ENCODE results near the gene HOGA1.
A peak's percentile ranks its signal among the peaks of the same experiment; 100 is the strongest.
"Not testable (repeated sequence)": the region's sequence is repeated elsewhere in the genome, so short reads cannot be mapped to it uniquely, and the experiment has no call there.

Gene HOGA1

DNA sequence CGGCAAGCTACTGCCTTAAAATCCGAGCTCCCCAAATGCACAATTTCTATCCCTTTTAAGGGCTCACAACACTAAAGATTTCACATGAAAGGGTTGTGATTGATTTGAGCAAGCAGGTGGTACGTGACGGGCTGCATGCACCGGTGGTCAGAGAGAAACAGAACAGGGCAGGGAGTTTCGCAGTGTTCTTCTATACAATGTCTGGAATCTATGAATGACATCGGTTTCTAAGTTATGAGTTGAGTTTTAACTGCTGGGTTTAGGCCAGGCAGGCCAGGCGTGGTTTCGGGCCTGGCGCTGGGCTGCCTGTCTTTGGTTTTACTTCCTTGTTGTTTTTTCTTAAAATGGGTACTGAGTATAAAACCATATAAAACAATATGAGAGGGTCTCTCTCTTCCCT lies 28.6 kb upstream of the HOGA1 start:
- not testable (repeated sequence) for DNase-seq

DNA sequence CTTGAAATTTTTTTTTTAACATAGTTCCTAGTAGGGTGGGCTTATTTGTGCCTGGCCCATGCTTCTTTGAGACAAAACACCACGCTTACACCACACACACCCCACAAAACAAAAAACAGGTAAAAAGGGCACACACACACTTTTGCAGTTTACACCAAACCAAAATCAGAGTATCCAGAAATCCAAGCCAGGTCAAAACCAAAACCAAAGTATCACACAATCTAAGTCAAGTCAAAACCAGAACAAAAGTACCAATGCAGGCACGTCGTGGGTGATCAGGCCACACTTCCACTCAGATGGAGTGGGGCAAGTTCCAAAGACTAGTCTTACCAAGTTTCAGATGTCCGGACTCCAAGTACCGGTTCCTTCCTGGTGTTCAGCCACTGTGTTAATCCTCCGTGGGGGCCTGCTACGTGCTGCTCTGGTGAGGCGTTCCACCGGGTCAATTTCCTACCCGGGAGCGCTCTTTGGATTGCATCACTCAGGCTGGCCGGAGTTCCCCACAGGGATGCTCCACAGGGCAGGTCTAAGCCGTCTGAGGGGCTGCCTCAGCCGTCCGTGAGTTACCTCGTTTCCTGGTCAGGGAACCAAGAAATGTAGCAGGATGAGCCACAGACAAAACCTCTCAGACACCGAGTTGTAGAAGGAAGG lies 23.3 kb upstream of the HOGA1 start:
- not testable (repeated sequence) for DNase-seq

DNA sequence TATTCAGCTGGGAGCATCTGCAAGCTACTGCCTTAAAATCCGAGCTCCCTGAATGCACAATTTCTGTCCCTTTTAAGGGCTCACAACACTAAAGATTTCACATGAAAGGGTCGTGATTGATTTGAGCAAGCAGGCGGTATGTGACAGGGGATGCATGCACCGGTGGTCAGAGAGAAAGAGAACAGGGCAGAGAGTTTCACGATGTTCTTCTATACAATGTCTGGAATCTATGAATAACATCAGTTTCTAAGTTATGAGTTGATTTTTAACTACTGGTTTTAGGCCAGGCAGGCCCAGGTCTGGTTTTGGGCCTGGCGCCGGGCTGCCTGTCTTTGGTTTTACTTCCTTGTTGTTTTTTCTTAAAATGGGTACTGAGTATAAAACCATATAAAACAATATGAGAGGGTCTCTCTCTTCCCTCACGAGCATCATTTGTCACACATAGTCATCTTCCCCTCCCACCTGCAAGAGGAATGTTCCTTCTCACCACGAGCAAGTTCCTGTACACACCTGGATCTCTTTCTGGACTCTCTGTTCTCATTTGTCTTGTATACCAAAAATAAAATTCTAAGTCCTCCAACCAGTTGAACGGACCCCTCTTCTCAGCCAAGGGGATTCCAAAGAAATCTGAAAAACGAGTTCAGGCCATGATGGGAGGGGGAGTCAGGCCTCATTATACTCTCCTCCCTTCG lies 22.7 kb upstream of the HOGA1 start:
- not testable (repeated sequence) for DNase-seq

DNA sequence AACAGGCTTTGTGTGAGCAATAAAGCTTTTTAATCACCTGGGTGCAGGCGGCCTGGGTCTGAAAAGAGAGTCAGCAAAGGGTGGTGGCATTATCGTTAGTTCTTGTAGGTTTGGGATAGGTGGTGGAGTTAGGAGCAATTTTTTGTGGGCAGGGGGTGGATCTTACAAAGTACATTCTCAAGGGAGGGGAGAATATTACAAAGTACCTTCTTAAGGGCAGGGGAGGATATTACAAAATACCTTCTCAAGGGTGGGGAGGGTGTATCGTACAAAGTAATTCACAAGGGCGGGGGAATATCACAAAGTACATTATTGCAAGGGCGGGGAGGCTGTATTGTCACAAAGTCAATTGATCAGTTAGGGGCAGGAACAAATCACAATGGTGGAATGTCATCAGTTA lies 21.9 kb upstream of the HOGA1 start:
- DNase-seq, result not testable (repeated sequence)

DNA sequence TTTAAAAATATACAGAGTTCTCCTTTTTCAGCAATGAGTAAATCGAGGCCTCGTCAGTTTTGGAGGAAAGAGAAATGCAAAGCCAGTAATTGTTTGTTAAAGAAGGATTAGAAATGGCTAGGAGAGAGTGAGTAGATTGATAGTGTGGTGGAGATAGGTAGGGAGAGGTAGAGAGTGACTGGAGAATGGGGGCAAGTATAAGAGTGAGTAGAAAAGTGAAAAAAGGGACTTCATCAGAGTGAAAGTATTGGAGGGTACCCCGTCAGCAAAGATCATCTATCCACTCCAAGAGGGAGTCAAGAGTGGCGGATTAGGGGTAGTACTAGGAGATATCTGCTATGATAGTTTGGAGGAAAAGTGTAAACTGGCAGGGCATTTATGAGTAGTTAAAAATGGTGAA lies 20.9 kb upstream of the HOGA1 start:
- DNase-seq, result no peak

DNA sequence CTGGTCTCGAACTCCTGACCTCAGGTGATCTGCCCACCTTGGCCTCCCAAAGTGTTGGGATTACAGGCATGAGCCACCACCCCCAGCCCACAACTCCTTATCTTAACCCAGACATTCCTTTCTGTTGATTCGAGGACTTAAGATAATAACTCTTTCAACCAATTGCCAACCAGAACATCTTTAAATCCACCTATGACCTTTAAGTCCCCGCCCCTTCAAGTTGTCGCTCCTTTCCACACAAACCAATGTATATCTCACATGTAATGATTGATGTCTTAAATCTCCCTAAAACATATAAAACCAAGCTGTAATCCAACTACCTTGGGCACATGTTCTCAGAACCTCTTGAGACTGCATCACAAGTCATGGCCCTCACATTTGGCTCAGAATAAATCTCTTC lies 19.4 kb upstream of the HOGA1 start:
- DNase-seq, result no peak

DNA sequence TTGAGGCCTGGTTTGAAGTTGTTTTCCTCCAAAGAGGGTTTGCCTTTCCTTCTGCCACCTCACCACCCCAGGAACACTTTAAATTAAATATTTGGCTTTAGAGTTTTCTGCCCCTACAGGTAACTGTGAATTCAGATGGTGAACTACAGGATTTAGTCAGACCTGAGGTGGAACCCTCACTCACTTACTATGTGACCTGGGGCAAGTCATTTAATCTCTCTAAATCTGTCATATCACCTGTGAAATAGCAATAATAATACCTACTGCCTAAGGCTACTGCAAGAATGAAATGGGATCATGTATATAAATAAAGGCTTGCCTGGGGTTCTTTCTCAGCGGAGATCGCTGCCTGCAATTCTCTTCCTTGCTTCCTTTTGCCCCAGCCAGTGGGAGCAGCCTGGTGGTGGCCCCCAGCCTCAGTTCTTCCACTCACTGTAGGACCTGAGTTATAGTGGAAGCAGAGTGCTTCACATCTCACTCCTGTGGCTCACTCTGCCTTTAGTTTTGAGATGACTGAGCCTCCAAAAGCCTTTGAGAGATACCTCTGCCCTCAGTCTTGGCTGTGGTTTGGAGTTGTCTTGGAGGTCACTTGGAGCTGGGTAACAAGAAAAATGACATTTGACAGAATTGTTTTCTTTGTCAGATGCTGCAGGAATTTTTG lies 17.7 kb upstream of the HOGA1 start:
- DNase-seq, result no peak

DNA sequence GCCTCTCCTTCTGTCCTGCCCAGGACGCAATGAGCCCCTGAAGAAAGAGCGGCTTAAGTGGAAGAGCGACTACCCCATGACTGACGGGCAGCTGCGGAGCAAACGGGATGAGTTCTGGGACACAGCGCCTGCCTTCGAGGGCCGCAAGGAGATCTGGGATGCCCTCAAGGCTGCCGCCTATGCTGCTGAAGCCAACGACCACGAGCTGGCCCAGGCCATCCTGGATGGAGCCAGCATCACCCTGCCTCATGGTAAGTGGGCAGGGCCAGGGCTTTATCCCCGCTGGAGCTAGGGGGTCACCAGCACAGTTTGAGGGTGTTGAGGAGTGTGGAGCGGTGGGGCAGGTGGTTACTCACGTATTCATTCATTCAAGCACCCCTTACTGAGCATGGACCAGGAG lies 16.3 kb upstream of the HOGA1 start:
- no peak for DNase-seq

DNA sequence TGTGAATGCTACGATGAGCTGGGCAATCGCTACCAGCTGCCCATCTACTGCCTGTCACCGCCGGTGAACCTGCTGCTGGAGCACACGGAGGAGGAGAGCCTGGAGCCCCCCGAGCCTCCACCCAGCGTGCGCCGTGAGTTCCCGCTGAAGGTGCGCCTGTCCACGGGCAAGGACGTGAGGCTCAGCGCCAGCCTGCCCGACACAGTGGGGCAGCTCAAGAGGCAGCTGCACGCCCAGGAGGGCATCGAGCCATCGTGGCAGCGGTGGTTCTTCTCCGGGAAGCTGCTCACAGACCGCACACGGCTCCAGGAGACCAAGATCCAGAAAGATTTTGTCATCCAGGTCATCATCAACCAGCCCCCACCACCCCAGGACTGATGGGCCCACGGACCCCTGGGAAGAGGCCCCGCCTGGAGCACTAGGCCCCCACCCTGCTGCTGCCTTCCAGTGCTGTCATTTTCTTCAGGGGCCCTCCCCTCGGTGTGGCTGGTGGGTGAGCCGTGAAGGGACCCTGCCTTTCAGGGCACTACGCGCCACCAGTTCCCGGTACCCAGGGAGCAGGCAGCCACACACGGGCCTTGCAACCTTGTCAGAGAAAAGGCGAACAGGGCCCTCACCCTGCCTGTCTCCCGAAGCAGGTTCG lies 13.9 kb upstream of the HOGA1 start:
- DNase-seq, result no peak

DNA sequence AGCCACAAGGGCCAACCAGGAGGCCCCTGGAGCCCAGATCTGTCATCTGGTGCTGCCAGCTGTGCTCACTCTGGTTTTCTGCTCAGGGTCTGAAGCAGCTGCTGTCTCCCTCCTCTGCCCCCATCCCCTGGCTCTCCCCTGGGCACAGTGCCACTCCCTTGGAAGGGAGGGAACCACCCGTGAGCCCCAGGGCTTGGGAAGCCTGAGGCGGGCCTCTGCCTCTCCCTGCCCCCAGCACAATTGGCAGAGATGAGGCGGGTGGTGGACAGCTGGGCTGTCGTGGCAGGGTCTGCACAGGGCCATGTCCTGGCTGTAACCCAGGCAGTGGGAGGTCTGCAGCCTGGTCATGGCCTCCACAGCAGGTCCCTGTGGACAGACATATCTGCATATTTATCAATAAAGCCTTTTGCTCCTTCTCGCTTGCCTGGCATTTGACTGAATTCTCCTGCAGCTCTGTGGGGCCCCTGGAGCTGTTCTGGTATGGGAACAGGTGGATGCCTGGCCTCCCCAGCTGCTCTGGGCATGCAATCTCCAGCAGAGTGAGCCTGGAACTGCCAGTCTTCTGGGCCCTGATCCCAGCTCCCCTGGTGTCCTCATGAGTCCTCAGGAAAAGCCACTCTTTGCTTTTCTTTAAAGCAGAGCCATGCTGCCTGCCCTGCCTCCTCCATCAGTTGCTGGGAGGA lies 13.3 kb upstream of the HOGA1 start:
- no peak for DNase-seq

DNA sequence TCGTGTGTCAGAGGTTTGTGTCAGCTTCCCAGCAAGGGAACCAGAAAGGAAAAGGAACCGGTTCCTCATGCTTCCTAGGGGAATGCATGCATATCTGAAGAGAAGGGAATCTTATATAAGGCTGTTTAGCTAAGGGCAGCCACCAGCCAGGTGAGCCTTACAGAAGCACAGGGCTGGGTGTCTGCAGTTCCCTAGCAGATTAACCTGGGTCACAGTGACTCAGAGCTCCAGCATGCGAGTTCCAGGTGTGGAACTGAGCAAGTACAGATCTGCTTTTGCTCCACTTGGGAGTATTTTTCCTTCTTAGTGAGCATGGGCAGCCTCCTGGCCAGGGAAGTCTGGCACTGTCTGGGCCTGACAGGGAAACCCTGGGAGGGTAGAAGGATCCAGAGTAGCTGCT lies 12.6 kb upstream of the HOGA1 start:
- no peak for DNase-seq

DNA sequence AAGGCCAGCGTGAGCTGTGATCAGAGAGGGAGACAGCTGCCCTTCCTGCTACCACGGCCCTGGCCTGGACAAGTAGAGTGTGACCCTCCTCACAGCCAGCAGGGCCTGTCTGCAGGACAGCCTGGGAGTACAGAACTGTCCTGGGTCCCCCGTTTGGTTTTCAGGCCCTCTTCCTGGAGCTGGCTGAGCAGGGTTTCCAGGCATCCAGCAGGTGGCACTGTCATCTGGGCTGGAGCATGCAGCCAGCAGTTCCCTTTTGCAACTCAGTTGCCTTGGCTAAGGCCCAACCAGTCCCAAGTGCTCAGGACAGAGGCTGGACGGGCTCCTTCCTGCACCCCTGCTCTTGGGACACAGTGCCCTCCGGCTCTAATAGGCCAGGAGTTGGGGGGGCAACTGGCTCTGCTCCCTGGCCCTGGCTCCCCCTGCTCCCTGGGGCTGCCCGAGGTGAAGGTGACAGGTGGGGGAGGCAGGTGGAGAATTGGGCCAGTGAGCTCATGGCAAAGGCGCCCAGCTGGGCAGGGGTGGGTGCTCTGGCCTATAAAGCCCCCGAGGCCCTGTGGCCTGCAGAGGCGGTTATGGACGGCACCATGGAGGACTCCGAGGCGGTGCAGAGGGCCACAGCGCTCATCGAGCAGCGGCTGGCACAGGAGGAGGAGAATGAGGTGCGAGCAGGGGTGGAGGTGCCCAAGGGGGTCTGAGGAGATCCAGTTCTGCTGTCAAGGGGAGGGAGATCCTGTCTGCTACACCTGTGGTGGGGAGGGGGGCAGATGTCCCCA lies 11.8 kb upstream of the HOGA1 start, which contains the start of gene ANKRD2:
Gene ANKRD2 (plus strand): TSS at position 566 of the 776 bp plus-strand sequence. CDS start 10 bp downstream, at position 576.
- peak; percentile 56 to 70 for DNase-seq

DNA sequence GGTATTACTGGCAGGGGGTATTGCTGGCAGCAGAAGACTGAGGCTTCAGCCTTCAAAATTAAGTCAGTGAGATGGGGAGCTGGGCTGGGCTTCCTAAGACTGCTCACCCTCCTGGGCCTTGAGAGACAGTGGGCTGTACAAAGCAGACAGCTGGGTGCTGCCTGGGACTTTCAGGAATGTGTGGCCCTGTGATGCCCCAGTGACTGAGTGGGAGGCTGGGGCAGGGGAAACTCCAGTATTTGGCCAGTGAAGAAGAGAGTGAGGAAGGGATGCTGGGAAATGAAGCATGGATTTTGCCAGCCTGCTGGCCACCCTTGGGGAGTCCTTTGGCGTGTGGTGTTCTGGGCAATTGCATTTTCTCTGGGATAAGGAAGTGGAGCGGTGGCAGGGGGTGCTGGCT lies 11.2 kb upstream of the HOGA1 start:
- DNase-seq, result no peak

DNA sequence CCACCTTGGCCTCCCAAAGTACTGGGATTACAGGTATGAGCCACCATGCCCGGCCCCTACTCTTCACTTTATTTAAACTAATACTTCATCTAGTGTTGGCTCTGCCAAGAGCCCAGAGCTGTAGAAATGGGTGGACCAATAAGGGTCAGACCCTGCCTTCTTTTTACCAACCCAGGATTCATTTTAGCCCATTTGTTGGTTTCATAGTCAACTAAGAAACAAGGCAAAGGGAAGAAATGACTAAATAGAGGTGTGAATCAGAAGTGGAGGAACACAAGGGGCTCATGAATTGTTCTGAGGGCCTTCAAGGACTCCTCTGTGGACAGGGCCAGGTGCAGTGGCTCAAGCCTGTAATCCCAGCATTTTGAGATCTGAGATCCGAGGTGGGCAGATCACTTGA lies 10.5 kb upstream of the HOGA1 start:
- no peak for DNase-seq

DNA sequence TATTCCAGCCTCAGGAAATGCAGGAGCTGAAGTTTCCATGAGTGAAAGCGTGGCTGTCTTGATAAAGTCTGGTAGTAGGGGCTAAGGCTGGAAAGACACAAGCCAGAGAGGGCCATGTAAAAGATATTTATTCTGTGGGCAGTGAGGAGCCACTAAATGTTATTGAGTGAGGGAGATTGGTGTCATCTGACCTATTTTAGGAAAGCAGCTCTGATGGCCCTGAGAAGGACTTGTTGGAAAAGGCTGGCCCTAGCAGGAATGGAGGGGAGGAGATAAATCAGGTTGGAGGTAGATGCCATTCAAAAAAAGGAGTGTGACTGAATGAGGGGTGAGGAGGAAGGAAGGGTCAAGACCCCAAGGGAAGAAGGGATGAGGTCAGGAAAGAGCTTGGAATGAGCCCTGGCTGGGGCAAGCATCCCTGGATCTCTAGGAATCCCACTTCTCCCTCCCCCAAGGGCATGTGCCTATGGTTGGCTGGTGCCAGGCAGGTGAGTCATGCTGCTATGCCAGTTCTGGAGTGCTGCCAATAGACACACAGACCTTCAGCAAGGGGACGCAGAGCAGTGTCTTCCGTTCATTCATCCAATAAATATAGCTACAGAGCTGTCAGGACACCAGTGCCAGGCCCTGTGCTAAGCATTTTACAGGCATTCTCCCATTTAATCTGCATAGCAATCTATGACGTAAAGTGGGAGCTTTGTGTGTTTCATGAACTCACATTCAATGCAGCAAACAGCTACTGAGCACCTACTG lies 9.6 kb upstream of the HOGA1 start:
- DNase-seq, result no peak

DNA sequence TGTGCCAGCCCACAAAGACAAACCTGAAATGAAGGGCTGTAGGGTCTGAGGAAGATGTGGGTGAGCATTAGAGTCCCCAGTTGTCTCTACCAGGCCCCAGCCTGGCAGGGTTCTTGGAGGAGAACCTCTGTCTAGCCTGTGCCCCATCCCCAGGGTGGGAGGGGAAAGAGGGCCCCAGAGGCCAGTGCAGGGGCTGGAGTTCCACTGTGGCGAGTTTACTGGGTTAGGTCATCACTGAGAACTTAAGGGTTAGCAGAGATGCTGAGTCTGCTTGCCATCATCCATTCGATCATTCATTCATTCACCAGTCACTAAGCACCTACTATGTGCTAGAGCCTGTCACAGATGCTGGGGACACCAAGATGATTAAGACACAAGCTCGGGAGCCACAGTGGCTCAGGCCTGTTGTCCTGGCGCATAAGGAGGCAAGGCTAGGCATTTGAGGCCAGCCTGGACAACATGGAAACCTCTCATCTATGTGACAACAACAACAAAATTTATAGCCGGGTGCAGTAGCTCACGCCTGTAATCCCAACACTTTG lies 9.0 kb upstream of the HOGA1 start:
- DNase-seq, result no peak

DNA sequence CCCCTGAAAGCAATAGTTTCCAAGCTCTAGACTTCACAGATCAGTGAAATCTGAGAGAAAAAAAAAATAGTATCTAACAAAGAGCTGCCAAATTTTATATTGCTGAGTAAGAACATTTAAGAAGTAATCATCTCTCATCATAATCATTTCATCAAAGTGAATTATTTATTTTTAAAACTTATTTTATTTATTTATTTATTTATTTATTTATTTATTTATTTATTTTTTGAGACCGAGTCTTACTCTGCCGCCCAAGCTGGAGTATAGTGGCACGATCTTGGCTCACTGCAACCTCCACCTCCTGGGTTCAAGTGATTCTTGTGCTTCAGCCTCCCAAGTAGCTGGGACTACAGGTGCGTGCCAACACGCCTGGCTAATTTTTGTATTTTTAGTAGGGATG lies 7.7 kb upstream of the HOGA1 start:
- not testable (repeated sequence) for DNase-seq

DNA sequence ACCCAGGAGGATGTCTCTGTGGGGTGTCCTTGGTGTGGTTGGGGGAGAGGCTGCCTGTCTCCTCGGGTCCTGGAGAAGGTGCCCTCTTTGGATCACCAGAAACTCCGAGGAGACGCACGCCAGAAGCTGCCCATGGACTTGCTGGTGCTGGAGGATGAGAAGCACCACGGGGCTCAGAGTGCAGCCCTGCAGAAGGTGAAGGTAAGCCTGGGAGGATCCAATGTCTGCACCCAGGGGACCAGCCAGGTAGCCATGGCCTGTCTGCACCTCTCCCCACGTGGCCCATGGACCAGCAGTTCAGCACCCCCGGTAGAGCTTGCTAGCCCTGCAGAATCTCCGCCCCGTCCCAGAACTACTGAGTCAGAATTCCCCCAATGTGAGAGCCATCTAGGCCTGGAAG lies 6.5 kb upstream of the HOGA1 start:
- no peak for DNase-seq

DNA sequence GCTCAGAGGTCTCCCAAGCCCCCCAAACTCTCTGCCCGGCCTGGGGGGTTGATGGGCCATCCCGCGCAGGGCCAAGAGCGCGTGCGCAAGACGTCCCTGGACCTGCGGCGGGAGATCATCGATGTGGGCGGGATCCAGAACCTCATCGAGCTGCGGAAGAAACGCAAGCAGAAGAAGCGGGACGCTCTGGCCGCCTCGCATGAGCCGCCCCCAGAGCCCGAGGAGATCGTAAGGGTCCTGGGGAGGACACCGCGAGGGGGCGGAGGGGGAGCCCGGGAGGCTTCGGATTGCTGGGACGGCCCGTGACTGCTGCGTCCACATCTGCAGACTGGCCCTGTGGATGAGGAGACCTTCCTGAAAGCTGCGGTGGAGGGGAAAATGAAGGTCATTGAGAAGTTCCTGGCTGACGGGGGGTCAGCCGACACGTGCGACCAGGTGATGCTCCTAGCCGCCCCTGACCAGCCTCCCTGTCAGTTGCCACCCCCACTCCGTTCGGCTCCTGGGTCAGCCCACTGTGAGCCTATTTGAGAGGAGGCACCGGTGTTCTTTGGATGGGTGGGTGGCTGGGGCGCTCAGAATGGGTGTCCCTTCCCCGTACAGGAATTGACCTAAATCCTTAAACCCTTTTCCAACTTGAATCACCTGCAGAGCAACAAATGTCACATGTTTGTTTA lies 5.9 kb upstream of the HOGA1 start:
- DNase-seq, result no peak

All from AML-193 (cell line).